Panc1 (cell line): Measurements from ENCODE around the gene STARD5. TPM values are rescaled to one million over a fixed set of nuclear protein-coding genes. Genes with fewer than 3 reads are reported as not detected.

Experiments used
- ATAC-seq: fragments of 200-7000 bp; cut with Tn5 transposase; 2 replicates; pipeline ENCODE4 v1.9.1; 2020; ENCODE audit warnings: mild to moderate bottlenecking, moderate library complexity
- BruUV-seq: library from RNA; stranded (reverse); fragments of 400-500 nt; replicated peaks from 2 replicates; lab custom pipeline; 2021; lab: Mats Ljungman, UMichigan
- CTCF ChIA-PET: fragments of 300-600 bp; sonication (Branson Sonifier 250); formaldehyde crosslinking; loops from one replicate; lab custom pipeline; 2022; ENCODE audit warnings: antibody characterized with exemption; lab: Charles Lee
- POLR2A ChIA-PET: fragments of 300-600 bp; sonication (Branson Sonifier 250); formaldehyde crosslinking; loops from one replicate; lab custom pipeline; 2022; ENCODE audit warnings: antibody characterized with exemption; lab: Charles Lee
- DNase-seq: peaks from one replicate; pipeline ENCODE4 v3.0.0-alpha.2; 2010; ENCODE audit warnings: low read depth, low spot score
- H3K27ac ChIP-seq: 2 replicates; pipeline ENCODE4 v1.5.1; 2011; ENCODE audit warnings: mild to moderate bottlenecking, low read length, inconsistent platforms
- H3K27me3 ChIP-seq: fragments of 200-500 bp; sonication (Bioruptor generic); 2 replicates; pipeline ENCODE4 v1.6.0; 2014; ENCODE audit warnings: low read length, inconsistent platforms; ENCODE audit not compliant: control insufficient read depth, insufficient read depth
- H3K36me3 ChIP-seq: fragments of 200-500 bp; sonication (Bioruptor generic); 2 replicates; pipeline ENCODE4 v1.5.1; 2014; ENCODE audit warnings: inconsistent platforms, mild to moderate bottlenecking, low read length, moderate library complexity; ENCODE audit not compliant: control insufficient read depth, insufficient read depth
- H3K4me1 ChIP-seq: 2 replicates; pipeline ENCODE4 v1.5.1; 2011; ENCODE audit warnings: inconsistent platforms, mild to moderate bottlenecking, low read length, moderate library complexity; ENCODE audit not compliant: control insufficient read depth, insufficient read depth
- H3K4me3 ChIP-seq, 2 experiments: 2 replicates each; pipeline ENCODE4 v1.5.1; 2011 to 2012; ENCODE audit warnings: low read depth in 2 of 2, low read length in 2 of 2, mild to moderate bottlenecking in 2 of 2, inconsistent platforms in 1 of 2, moderate library complexity in 1 of 2
- H3K9me3 ChIP-seq: fragments of 200-500 bp; sonication (Bioruptor generic); 2 replicates; pipeline ENCODE4 v1.5.1; 2014; ENCODE audit warnings: low read depth, mild to moderate bottlenecking, inconsistent platforms, low read length, moderate library complexity; ENCODE audit not compliant: control insufficient read depth, insufficient read depth
- CTCF ChIP-seq: fragments of 450-650 bp; IDR thresholded peaks from 2 replicates; pipeline ENCODE4 v1.5.1; 2017; ENCODE audit warnings: mild to moderate bottlenecking
- POLR2AphosphoS5 ChIP-seq: IDR thresholded peaks from 2 replicates; pipeline ENCODE4 v1.6.1; 2012; ENCODE audit warnings: mild to moderate bottlenecking, low read depth, low read length, moderate library complexity
- REST ChIP-seq, 2 experiments: IDR thresholded peaks; 2 replicates each; pipeline ENCODE4 v1.6.1; 2011 to 2012; ENCODE audit warnings: low read depth in 2 of 2, control low read depth in 1 of 2, low read length in 1 of 2, mild to moderate bottlenecking in 1 of 2, moderate library complexity in 1 of 2; ENCODE audit not compliant: insufficient read depth in 1 of 2
- SIN3A ChIP-seq: IDR thresholded peaks from 2 replicates; pipeline ENCODE4 v1.6.1; 2012; ENCODE audit warnings: low read depth, mild to moderate bottlenecking, low read length, moderate library complexity, borderline replicate concordance; ENCODE audit not compliant: insufficient read depth
- TCF7L2 ChIP-seq: IDR thresholded peaks from 2 replicates; pipeline ENCODE4 v1.6.1; 2011; ENCODE audit warnings: mild to moderate bottlenecking, low read depth, low read length, inconsistent platforms
- in situ Hi-C: cut with HindIII; loops from 2 replicates; pipeline ENCODE4 v1.10.0; 2016; ENCODE audit warnings: low sequenced_read_pairs, low pct_unique_long_range_greater_than_20kb
- intact Hi-C: fragments of 100-400 bp; cut with micrococcal nuclease; formaldehyde crosslinking; loops from one replicate; pipeline ENCODE4 v1.10.0; 2022; ENCODE audit not compliant: unreplicated experiment
- total RNA-seq: library from RNA; stranded (reverse); gene quantifications from one replicate; pipeline ENCODE4 v1.2.1, GENCODE V29; 2021; ENCODE audit not compliant: unreplicated experiment

Gene STARD5
- total RNA-seq, 1 experiment from 2014 or later: 2.9 TPM

- in situ Hi-C loops: no loop called here
- H3K36me3 ChIP-seq: no peaks in the 10 kb centered on the region
- ATAC-seq (no peak), DNase-seq (no peak)
- CTCF ChIA-PET: no interaction called here
- no peak overlapping the region for H3K27ac ChIP-seq
- H3K9me3 ChIP-seq: no peaks in the 10 kb centered on the region
- POLR2A ChIA-PET: no interaction called here
- intact Hi-C loops: no loop called here
- no peak overlapping the region for H3K4me3 ChIP-seq
- no peaks in the 10 kb centered on the region for H3K4me1 ChIP-seq
- peaks cover 12% of the 10 kb centered on the region; the same call in 1 of the 2 replicates for H3K27me3 ChIP-seq
- no TSS peak for BruUV-seq
- TF ChIP-seq TCF7L2: no peak
- TF ChIP-seq REST (IDR thresholded peaks at IDR 0.05; ENCODE audit: insufficient read depth in 1 of 2, low read depth in 2 of 2, low read length in 1 of 2): no peak
These were observed 38.0 kb upstream of the STARD5 start for GRCh38 chr15:81361891-81362290.

GRCh38 chr15:81360491-81360890, 36.5 kb upstream of the STARD5 start:
- Histone ChIP-seq H3K27ac (no peak overlapping the region), H3K27me3 (peaks cover 12% of the 10 kb centered on the region; the same call in 1 of the 2 replicates), H3K4me1 (no peaks in the 10 kb centered on the region), H3K4me3 (no peak overlapping the region), H3K36me3 (no peaks in the 10 kb centered on the region), H3K9me3 (no peaks in the 10 kb centered on the region)
- ChIA-PET POLR2A (no interaction called here), CTCF (no interaction called here)
- in situ Hi-C loops (no loop called here), intact Hi-C loops (no loop called here)
- TF ChIP-seq CTCF: no peak
- TF ChIP-seq REST (IDR thresholded peaks at IDR 0.05; ENCODE audit: insufficient read depth in 1 of 2, low read depth in 2 of 2, low read length in 1 of 2): no peak
- TF ChIP-seq POLR2AphosphoS5: no peak
- TF ChIP-seq SIN3A: no peak
- no peak for TF ChIP-seq TCF7L2
- DNase-seq: no peak
- no peak for ATAC-seq
- BruUV-seq: no TSS peak
